GM18870 (cell line): ENCODE measurements around the gene MRPL43.

ENCODE experiments used
- ATAC-seq: cut with Tn5 transposase; IDR thresholded peaks from one replicate; pipeline ENCODE4 v1.9.1; 2021; ENCODE audit warnings: moderate library complexity; ENCODE audit not compliant: unreplicated experiment

The MRPL43 gene

GRCh38 chr10:101020427-101021075, 33.3 kb upstream of the MRPL43 start:
- no peak for ATAC-seq

DNA sequence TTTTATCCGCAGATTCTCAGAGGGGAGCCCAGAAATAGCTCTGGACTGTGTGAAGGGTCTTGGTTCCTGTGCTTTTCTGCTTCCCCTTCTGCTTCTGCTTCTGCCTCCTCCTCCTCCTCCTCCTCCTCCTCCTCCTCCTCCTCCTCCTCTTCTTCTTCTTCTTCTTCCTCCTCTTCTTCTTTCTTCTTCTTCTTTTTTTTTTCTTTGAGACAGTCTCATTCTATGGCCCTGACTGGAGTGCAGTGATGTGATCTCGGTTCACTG, 32.1 kb upstream of the MRPL43 start:
- no peak for ATAC-seq

- no peak for ATAC-seq
These were observed 31.5 kb upstream of the MRPL43 start for GRCh38 chr10:101018600-101019439.

- ATAC-seq, result no peak
These were observed 30.9 kb upstream of the MRPL43 start for GRCh38 chr10:101018118-101018599.

- no peak for ATAC-seq
These were observed 29.5 kb upstream of the MRPL43 start for GRCh38 chr10:101016814-101017213.

GRCh38 chr10:101015582-101015973, 28.3 kb upstream of the MRPL43 start:
- ATAC-seq, result no peak

GRCh38 chr10:101014966-101015581, 27.8 kb upstream of the MRPL43 start:
- ATAC-seq, result no peak

GRCh38 chr10:101014230-101014884, 27.1 kb upstream of the MRPL43 start:
- no peak for ATAC-seq

- no peak for ATAC-seq
These were observed 26.1 kb upstream of the MRPL43 start for GRCh38 chr10:101013365-101013825.

- peak; percentile 86 for ATAC-seq
These were observed 25.4 kb upstream of the MRPL43 start for GRCh38 chr10:101012525-101013364.

- ATAC-seq, result no peak
These were observed 24.5 kb upstream of the MRPL43 start for GRCh38 chr10:101011517-101012423.

DNA sequence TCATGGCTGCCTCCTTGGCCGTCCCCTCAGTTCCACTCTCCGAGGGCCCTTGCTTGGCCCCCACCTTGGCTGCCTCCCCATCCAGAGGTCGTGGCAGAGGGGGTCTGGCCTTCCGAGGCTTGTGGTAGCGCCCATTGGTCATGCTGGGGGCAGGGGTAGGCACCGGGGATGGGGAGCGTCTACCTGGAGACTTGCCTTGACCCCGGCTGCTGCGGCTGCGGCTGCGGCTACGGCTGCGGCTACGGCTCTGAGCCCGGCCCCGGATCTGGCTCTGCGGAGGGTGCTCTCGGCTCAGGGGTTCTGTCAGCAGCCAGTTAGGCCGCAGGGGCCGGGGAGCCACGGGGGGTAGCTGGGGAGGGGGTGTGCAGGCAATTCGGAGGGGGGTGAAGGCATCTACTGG, 23.0 kb upstream of the MRPL43 start:
- no peak for ATAC-seq

- no peak for ATAC-seq
These were observed 21.6 kb upstream of the MRPL43 start for GRCh38 chr10:101008823-101009423.

- ATAC-seq, result no peak
These were observed 20.9 kb upstream of the MRPL43 start for GRCh38 chr10:101007915-101008822.

- no peak for ATAC-seq
These were observed 19.9 kb upstream of the MRPL43 start for GRCh38 chr10:101007099-101007711.

DNA sequence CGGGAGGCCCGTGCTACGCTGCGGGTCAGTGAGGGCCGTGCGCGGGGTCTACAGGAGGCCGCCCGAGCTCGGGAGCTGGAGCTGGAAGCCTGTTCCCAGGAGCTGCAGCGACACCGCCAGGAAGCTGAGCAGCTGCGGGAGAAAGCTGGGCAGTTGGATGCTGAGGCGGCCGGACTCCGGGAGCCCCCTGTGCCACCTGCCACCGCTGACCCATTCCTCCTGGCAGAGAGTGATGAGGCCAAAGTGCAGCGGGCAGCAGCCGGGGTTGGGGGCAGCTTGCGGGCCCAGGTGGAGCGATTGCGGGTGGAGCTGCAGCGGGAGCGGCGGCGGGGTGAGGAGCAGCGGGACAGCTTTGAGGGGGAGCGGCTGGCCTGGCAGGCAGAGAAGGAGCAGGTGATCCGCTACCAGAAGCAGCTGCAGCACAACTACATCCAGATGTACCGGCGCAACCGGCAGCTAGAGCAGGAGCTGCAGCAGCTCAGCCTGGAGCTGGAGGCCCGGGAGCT, 19.3 kb upstream of the MRPL43 start:
- ATAC-seq, result no peak

DNA sequence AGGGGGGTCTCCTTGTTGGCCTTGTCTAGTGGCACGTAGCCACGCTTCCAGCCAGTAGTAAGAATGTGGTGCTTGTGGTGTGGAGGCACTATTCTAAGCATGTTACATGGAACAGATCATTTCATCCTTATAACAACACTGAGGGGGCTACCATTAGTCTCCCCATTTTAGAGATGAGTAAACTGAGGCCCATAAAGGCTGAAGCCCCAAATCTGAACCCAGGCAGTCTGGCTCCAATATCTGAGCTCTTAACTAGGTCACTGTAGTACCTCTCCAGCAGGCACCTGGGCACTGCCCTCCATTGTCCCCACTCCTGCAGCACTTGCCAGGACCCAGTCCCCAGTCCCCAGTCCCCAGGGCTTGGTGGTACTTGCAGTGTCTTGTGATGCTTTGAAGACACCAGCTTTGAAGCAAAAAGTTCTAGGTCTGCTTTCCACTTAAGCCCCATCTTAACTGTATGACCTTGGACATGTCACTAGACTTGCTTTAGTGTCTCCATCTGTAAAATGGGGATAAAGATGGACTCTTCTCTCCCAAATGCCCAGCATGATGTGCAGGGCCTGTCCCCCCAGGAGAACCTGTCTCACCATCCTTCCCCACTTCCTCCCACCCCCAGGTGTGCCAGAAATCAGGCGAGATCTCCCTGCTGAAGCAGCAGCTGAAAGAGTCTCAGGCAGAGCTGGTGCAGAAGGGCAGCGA, 18.7 kb upstream of the MRPL43 start:
- ATAC-seq, result no peak
